Measurements from ENCODE around the gene PRSS2.

Gene PRSS2

DNA sequence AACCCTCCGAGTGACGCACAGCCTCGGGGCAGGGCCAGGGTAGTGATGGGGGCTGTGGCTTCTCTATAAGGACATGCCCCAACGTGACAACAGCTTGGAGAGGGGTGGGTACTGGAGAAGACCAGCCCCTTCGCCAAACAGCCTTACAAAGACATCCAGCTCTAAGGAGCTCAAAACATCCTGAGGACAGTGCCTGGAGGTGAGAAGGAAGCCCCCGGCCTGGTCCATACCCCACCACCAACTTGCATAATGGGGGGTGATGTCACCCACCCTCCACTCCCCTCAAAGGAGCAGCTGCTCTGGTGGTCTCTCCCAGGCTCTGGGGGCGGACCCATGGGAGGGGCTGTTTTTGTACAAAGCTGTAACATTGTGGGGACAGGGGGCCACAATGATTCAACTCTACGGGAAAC, 15.1 kb downstream of the PRSS2 start:
- TF ChIP-seq SIN3A (IDR thresholded peaks at IDR 0.05; ENCODE audit: borderline replicate concordance, insufficient read depth, low read length) (no peak), TAF1 (IDR thresholded peaks at IDR 0.05; ENCODE audit: borderline replicate concordance, insufficient read depth, low read length) (no peak), FOXP2 (optimal IDR thresholded peaks at IDR 0.05; ENCODE audit: borderline replicate concordance, extremely low read depth, extremely low read length, insufficient read depth) (no peak), POLR2AphosphoS5 (IDR thresholded peaks at IDR 0.05; ENCODE audit: low read depth, low read length) (no peak)
- TF ChIP-seq, protein P1, sequence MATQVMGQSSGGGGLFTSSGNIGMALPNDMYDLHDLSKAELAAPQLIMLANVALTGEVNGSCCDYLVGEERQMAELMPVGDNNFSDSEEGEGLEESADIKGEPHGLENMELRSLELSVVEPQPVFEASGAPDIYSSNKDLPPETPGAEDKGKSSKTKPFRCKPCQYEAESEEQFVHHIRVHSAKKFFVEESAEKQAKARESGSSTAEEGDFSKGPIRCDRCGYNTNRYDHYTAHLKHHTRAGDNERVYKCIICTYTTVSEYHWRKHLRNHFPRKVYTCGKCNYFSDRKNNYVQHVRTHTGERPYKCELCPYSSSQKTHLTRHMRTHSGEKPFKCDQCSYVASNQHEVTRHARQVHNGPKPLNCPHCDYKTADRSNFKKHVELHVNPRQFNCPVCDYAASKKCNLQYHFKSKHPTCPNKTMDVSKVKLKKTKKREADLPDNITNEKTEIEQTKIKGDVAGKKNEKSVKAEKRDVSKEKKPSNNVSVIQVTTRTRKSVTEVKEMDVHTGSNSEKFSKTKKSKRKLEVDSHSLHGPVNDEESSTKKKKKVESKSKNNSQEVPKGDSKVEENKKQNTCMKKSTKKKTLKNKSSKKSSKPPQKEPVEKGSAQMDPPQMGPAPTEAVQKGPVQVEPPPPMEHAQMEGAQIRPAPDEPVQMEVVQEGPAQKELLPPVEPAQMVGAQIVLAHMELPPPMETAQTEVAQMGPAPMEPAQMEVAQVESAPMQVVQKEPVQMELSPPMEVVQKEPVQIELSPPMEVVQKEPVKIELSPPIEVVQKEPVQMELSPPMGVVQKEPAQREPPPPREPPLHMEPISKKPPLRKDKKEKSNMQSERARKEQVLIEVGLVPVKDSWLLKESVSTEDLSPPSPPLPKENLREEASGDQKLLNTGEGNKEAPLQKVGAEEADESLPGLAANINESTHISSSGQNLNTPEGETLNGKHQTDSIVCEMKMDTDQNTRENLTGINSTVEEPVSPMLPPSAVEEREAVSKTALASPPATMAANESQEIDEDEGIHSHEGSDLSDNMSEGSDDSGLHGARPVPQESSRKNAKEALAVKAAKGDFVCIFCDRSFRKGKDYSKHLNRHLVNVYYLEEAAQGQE (IDR thresholded peaks at IDR 0.05; ENCODE audit: insufficient read depth in 1 of 2, low read depth in 2 of 2, low read length in 2 of 2): no peak

DNA sequence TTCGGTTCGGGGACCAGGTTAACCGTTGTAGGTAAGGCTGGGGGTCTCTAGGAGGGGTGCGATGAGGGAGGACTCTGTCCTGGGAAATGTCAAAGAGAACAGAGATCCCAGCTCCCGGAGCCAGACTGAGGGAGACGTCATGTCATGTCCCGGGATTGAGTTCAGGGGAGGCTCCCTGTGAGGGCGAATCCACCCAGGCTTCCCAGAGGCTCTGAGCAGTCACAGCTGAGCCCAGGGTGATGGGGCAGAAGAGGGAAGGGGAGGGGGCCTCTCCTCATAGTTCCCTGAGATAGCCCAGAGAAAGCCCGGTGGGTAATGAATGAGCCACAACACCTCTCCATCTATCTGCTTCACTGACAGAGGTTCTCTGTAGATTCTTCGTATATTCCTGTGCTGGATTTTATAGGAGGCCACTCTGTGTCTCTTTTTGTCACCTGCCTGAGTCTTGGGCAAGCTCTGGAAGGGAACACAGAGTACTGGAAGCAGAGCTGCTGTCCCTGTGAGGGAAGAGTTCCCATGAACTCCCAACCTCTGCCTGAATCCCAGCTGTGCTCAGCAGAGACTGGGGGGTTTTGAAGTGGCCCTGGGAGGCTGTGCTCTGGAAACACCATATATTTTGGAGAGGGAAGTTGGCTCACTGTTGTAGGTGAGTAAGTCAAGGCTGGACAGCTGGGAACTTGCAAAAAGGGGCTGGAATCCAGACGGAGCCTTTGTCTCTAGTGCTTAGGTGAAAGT, 16.4 kb downstream of the PRSS2 start:
- TF ChIP-seq, protein P1 (IDR thresholded peaks at IDR 0.05; ENCODE audit: insufficient read depth in 1 of 2, low read depth in 2 of 2, low read length in 2 of 2): no peak
- TF ChIP-seq POLR2AphosphoS5 (IDR thresholded peaks at IDR 0.05; ENCODE audit: low read depth, low read length) (no peak), TAF1 (IDR thresholded peaks at IDR 0.05; ENCODE audit: borderline replicate concordance, insufficient read depth, low read length) (no peak), SIN3A (IDR thresholded peaks at IDR 0.05; ENCODE audit: borderline replicate concordance, insufficient read depth, low read length) (no peak), FOXP2 (optimal IDR thresholded peaks at IDR 0.05; ENCODE audit: borderline replicate concordance, extremely low read depth, extremely low read length, insufficient read depth) (no peak)

DNA sequence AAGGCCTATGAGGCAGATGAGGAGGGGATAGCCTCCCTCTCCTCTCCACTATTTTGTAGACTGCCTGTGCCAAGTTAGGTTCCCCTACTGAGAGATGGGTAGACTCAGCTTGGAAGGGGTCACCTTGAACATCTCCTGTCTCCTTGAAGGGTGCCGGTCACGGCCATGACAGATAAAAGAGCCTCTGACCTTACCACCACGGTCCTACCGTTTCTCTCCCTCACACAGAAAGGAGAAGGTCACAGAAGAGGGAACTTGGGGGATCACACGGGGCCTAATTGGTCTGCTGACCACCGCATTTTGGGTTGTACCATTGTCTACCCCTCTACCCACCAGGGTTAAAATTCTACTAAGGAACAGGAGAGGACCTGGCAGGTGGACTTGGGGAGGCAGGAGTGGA, 17.0 kb downstream of the PRSS2 start:
- TF ChIP-seq POLR2AphosphoS5 (IDR thresholded peaks at IDR 0.05; ENCODE audit: low read depth, low read length): no peak
- TF ChIP-seq, protein P1 (IDR thresholded peaks at IDR 0.05; ENCODE audit: insufficient read depth in 1 of 2, low read depth in 2 of 2, low read length in 2 of 2): no peak
- no peak for TF ChIP-seq FOXP2 (optimal IDR thresholded peaks at IDR 0.05; ENCODE audit: borderline replicate concordance, extremely low read depth, extremely low read length, insufficient read depth)
- TF ChIP-seq TAF1 (IDR thresholded peaks at IDR 0.05; ENCODE audit: borderline replicate concordance, insufficient read depth, low read length): no peak
- TF ChIP-seq SIN3A (IDR thresholded peaks at IDR 0.05; ENCODE audit: borderline replicate concordance, insufficient read depth, low read length): no peak

DNA sequence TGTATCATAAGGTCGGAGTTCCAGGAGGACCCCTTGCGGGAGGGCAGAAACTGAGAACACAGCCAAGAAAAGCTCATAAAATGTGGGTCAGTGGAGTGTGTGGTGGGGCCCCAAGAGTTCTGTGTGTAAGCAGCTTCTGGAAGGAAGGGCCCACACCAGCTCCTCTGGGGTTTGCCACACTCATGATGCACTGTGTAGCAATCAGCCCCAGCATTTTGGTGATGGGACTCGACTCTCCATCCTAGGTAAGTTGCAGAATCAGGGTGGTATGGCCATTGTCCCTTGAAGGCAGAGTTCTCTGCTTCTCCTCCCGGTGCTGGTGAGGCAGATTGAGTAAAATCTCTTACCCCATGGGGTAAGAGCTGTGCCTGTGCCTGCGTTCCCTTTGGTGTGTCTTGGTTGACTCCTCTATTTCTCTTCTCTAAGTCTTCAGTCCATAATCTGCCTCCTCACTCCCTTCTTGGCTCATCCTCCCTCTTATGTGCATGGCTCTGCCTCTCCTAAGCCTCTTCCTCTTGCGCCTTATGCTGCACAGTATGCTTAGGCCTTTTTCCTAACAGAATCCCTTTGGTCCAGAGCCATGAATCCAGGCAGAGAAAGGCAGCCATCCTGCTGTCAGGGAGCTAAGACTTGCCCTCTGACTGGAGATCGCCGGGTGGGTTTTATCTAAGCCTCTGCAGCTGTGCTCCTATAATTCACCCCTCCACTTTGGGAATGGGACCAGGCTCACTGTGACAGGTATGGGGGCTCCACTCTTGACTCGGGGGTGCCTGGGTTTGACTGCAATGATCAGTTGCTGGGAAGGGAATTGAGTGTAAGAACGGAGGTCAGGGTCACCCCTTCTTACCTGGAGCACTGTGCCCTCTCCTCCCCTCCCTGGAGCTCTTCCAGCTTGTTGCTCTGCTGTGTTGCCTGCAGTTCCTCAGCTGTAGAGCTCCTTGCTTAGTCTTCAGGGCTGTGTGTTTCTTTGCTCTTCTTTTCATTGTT, 17.8 kb downstream of the PRSS2 start:
- TF ChIP-seq, protein P1 (IDR thresholded peaks at IDR 0.05; ENCODE audit: insufficient read depth in 1 of 2, low read depth in 2 of 2, low read length in 2 of 2): no peak
- no peak for TF ChIP-seq SIN3A (IDR thresholded peaks at IDR 0.05; ENCODE audit: borderline replicate concordance, insufficient read depth, low read length)
- no peak for TF ChIP-seq POLR2AphosphoS5 (IDR thresholded peaks at IDR 0.05; ENCODE audit: low read depth, low read length)
- no peak for TF ChIP-seq TAF1 (IDR thresholded peaks at IDR 0.05; ENCODE audit: borderline replicate concordance, insufficient read depth, low read length)
- no peak for TF ChIP-seq FOXP2 (optimal IDR thresholded peaks at IDR 0.05; ENCODE audit: borderline replicate concordance, extremely low read depth, extremely low read length, insufficient read depth)
